C4-2B (cell line): Measurements from ENCODE around the gene PROM1.

Source experiments
- H3K27ac ChIP-seq: fragments of 450-650 bp; 2 replicates; pipeline ENCODE4 v1.5.1; 2017
- CTCF ChIP-seq: fragments of 450-650 bp; conservative IDR thresholded peaks from 2 replicates; pipeline ENCODE4 v1.5.1; 2017; ENCODE audit warnings: mild to moderate bottlenecking
- ZFX ChIP-seq: fragments of 450-650 bp; IDR thresholded peaks from 2 replicates; pipeline ENCODE4 v1.6.1; 2017

The PROM1 gene

GRCh38 chr4:16109256-16109655 lies 25.4 kb upstream of the PROM1 start:
- no peak for TF ChIP-seq CTCF
- no peak for TF ChIP-seq ZFX
- no peak overlapping the region for H3K27ac ChIP-seq

GRCh38 chr4:16106956-16107355 lies 23.1 kb upstream of the PROM1 start:
- TF ChIP-seq ZFX = no peak
- no peak for TF ChIP-seq CTCF

GRCh38 chr4:16104520-16104919 lies 20.7 kb upstream of the PROM1 start:
- no peak overlapping the region for H3K27ac ChIP-seq
- TF ChIP-seq ZFX (no peak), CTCF (no peak)

More at GRCh38 chr4:16106956-16107355, 23.1 kb upstream of the PROM1 start:
- H3K27ac ChIP-seq = no peak overlapping the region

GRCh38 chr4:16102356-16102755 lies 18.5 kb upstream of the PROM1 start:
- no peak for TF ChIP-seq ZFX
- no peak for TF ChIP-seq CTCF
- H3K27ac ChIP-seq = no peak overlapping the region

GRCh38 chr4:16100833-16101232 lies 17.0 kb upstream of the PROM1 start:
- TF ChIP-seq CTCF (no peak), ZFX (no peak)
- H3K27ac ChIP-seq = no peak overlapping the region

GRCh38 chr4:16092682-16093319 lies 9.0 kb upstream of the PROM1 start:
- TF ChIP-seq CTCF (no peak), ZFX (no peak)
- H3K27ac ChIP-seq = no peak overlapping the region

- TF ChIP-seq ZFX (no peak), CTCF (no peak)
These were observed 6.4 kb upstream of the PROM1 start for GRCh38 chr4:16090096-16090705.

More at GRCh38 chr4:16090096-16090705, 6.4 kb upstream of the PROM1 start:
- no peak overlapping the region for H3K27ac ChIP-seq
